NT2/D1 (cell line): ENCODE data around the gene LYST.

Experiments
- YY1 ChIP-seq: IDR thresholded peaks from 2 replicates; pipeline ENCODE4 v1.6.1; 2011; ENCODE audit not compliant: insufficient read length, insufficient read depth
- ZNF274 ChIP-seq: IDR thresholded peaks from 2 replicates; pipeline ENCODE4 v1.6.1; 2011; ENCODE audit warnings: mild to moderate bottlenecking, low read depth, low read length

- TF ChIP-seq ZNF274 (no peak), YY1 (no peak)
Measured at GRCh38 chr1:235831148-235831547, 35.6 kb downstream of the LYST start.
